Adrenal gland (tissue), 12 donors: ENCODE measurements around the gene NR2F6. TPM values are rescaled to one million over a fixed set of nuclear protein-coding genes. Genes with fewer than 3 reads are reported as not detected.
A peak's percentile ranks its signal among the peaks of the same experiment; 100 is the strongest.

ENCODE experiments used
- DNase-seq, 7 donors: peaks; one replicate each; pipeline ENCODE4 v3.0.0-alpha.2; 2019 to 2020
- H3K27ac ChIP-seq, 5 donors: fragments of 200-600 bp; sonication (generic) in 4 of 5; 1 replicate in 3 of 5; 2 replicates in 2 of 5; pipeline versions ENCODE4 v1.5.1 to v1.8.0; 2016 to 2020; ENCODE audit warnings: mild to moderate bottlenecking in 1 of 5
- H3K27me3 ChIP-seq: fragments of 200-600 bp; 2 replicates; pipeline ENCODE4 v1.8.0; 2021
- H3K36me3 ChIP-seq, 2 donors: fragments of 200-600 bp; replicated peaks in 1 of 2; 1 replicate in 1 of 2; 2 replicates in 1 of 2; pipeline versions ENCODE4 v1.5.1 to v1.8.0; 2018 to 2022
- H3K4me1 ChIP-seq, 2 donors: fragments of 200-600 bp; replicated peaks in 1 of 2; 1 replicate in 1 of 2; 2 replicates in 1 of 2; pipeline versions ENCODE4 v1.5.1 to v1.8.0; 2018 to 2021
- H3K4me3 ChIP-seq, 4 donors: fragments of 200-600 bp; sonication (generic) in 3 of 4; one replicate each; pipeline ENCODE4 v1.5.1; 2016 to 2018
- H3K9me3 ChIP-seq, 3 donors: fragments of 200-600 bp; sonication (generic) in 1 of 3; replicated peaks in 1 of 3; 1 replicate in 2 of 3; 2 replicates in 1 of 3; pipeline versions ENCODE4 v1.5.1 to v1.8.0; 2016 to 2021
- CTCF ChIP-seq, 6 experiments: fragments of 450-650 bp in 4 of 6; fragments of 200-600 bp in 2 of 6; sonication (generic) in 1 of 6; IDR thresholded peaks; 1 replicate in 5 of 6; 2 replicates in 1 of 6; pipeline versions ENCODE4 v1.5.1 to v1.8.0; 2016 to 2021; ENCODE audit warnings: antibody characterized with exemption in 6 of 6, mild to moderate bottlenecking in 2 of 6, moderate library complexity in 1 of 6
- POLR2A ChIP-seq, 2 donors: fragments of 450-650 bp; IDR thresholded peaks; one replicate each; pipeline ENCODE4 v1.6.1; 2017; ENCODE audit warnings: antibody characterized with exemption in 2 of 2, mild to moderate bottlenecking in 2 of 2, moderate library complexity in 1 of 2
- WGBS, 4 donors: extraction: QIAGEN DNeasy Blood & Tissue Kit in 2 of 4; methylation state at CpG; one replicate each; pipeline versions ENCODE4 v1.1.5 to v1.1.7; 2013 to 2017; 5-methylcytosine and 5-hydroxymethylcytosine counted together
- intact Hi-C, 2 donors: fragments of 100-400 bp; cut with DNase I; formaldehyde crosslinking; loops; one replicate each; pipeline versions ENCODE4 v1.14.1 to v1.15.0; 2022 to 2023
- polyA plus RNA-seq, 3 donors: library from polyadenylated mRNA; stranded (reverse); fragments of 200-250 nt in 2 of 3; fragments of 350-450 nt in 1 of 3; fragmentation: Illumina TruSeq in 1 of 3; extraction: RNeasy Lipid Tissue Mini Kit (QIAGEN cat#74804) in 1 of 3; gene quantifications; one replicate each; pipeline ENCODE4 v1.2.3, GENCODE V29; 2013 to 2014
- total RNA-seq, 9 donors: library from RNA; depleted of rRNA in 4 of 9; stranded (reverse); fragments of >200 nt in 4 of 9; fragments of 120-200 nt in 1 of 9; fragmentation: NEBNext Ultra II Directional in 1 of 9; extraction: Animal tissue kit (Norgen Biotek cat#: 25700) in 1 of 9; gene quantifications; one replicate each; pipeline versions ENCODE4 v1.1.0 to v1.2.4, GENCODE V29; 2013 to 2023
- donor health status: healthy with polysubstance abuse.
- donor health status: Bipolar disorder and iron deficiency.
- donor health status: DM: yes; HTN: yes; CAD: no.
- donor health status: DM: no; HTN: no; CAD: no.
- donor health status: DM: no; HTN: no; CAD: no.
- donor health status: DM: yes; HTN: yes; CAD: no.

The NR2F6 gene
- total and polyA plus RNA-seq, 12 donors: 6.6 to 140 (median 39.8) TPM

DNA sequence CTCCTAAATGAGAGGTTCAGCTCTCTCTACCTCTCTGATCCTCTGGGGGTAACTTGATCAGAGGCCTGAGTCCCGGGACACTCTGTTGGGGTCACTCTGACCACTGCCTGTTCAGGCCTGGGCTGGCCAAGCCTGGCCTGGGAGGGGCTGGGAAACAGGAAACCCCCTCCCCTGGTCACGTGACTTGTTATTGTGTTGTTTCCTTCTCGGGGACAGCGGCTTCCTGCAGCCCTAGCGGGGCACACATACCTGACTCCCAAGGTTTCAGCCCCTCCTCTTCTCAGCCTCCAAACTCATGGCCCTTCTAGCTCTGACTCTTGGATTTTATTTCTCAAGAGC is 18.9 kb upstream of the NR2F6 start, which contains the start of gene USHBP1:
Gene USHBP1, minus strand, starts transcription at position 105 of the 339 bp plus-strand sequence. CDS start 446 bp downstream, outside the sequence.
- peak in 5 of 7 donors; percentile 37 to 74 (median 43) for DNase-seq
- Histone ChIP-seq H3K36me3 (peaks cover 0 to 8% of the 10 kb centered on the region in 2 donors), H3K4me3 (peak within 1 kb of the TSS in 1 of 4 donors; percentile 44), H3K27ac (peak within 1 kb of the TSS in 2 of 5 donors; percentile 30 to 50), H3K4me1 (peaks cover 8 to 10% of the 10 kb centered on the region in 2 donors), H3K9me3 (peaks cover 0 to 1% (median 0%) of the 10 kb centered on the region in 3 donors), H3K27me3 (no peaks in the 10 kb centered on the region)
- 34 to 40% (median 37%) methylated on average over 1 to 5 of the region's 5 CpGs for WGBS, 4 donors
- TF ChIP-seq CTCF (IDR thresholded peaks at IDR 0.05) (no peak), POLR2A (IDR thresholded peaks at IDR 0.05) (peak in 1 of 2 donors; percentile 16)
- intact Hi-C loops: no loop called here

- WGBS, 4 donors: 68 to 80% (median 73%) methylated on average over 23 of the region's 23 CpGs
- intact Hi-C loops: no loop called here
- no peak for DNase-seq
- Histone ChIP-seq H3K36me3 (peaks cover 0 to 3% of the 10 kb centered on the region in 2 donors), H3K4me3 (peak overlapping the region in 1 of 4 donors; percentile 44), H3K27ac (peak overlapping the region in 2 of 5 donors; percentile 17 to 50), H3K27me3 (no peaks in the 10 kb centered on the region), H3K4me1 (peaks cover 8 to 10% of the 10 kb centered on the region in 2 donors), H3K9me3 (peaks cover 0 to 7% (median 0%) of the 10 kb centered on the region in 3 donors)
- TF ChIP-seq CTCF (IDR thresholded peaks at IDR 0.05) (no peak), POLR2A (IDR thresholded peaks at IDR 0.05) (no peak)
Measured at GRCh38 chr19:17263712-17264640, 18.3 kb upstream of the NR2F6 start.

DNA sequence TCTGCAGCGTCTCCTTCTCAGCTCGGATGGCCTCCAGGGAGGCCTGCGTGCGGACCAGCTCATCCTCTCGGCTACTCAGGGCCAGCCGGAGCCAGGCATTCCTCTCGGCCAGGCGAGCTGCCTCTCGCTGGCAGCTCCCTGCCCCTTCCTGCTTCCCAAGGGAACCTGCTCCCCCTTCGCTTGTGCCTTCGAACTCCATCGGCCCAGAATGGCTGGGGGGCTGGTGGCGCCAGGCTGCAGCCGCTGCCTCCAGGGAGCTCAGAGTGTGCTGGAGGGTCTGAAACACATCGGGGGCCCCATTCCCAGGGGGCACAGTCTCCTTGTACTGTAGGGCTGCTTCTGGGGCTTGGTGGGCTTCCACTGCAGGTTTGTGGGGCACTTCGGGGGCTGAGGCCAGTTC is 16.8 kb upstream of the NR2F6 start:
- TF ChIP-seq CTCF (IDR thresholded peaks at IDR 0.05) (no peak), POLR2A (IDR thresholded peaks at IDR 0.05) (no peak)
- Histone ChIP-seq H3K36me3 (no peaks in the 10 kb centered on the region), H3K27ac (no peak overlapping the region), H3K4me3 (no peak overlapping the region), H3K27me3 (no peaks in the 10 kb centered on the region), H3K9me3 (peaks cover 0 to 7% (median 0%) of the 10 kb centered on the region in 3 donors), H3K4me1 (peaks cover 0 to under 1% of the 10 kb centered on the region in 2 donors)
- 51 to 66% (median 60%) methylated on average over 4 to 16 of the region's 16 CpGs for WGBS, 4 donors
- intact Hi-C loops: no loop called here
- DNase-seq: no peak

GRCh38 chr19:17260842-17261325 is 15.2 kb upstream of the NR2F6 start:
- TF ChIP-seq POLR2A (IDR thresholded peaks at IDR 0.05) (no peak), CTCF (IDR thresholded peaks at IDR 0.05) (peak; percentile 68 to 86 (median 86))
- intact Hi-C loops: no loop called here
- Histone ChIP-seq H3K4me3 (no peak overlapping the region), H3K4me1 (no peaks in the 10 kb centered on the region), H3K27me3 (no peaks in the 10 kb centered on the region), H3K9me3 (peaks cover 0 to 7% (median 0%) of the 10 kb centered on the region in 3 donors), H3K36me3 (no peaks in the 10 kb centered on the region), H3K27ac (no peak overlapping the region)
- 16 to 26% (median 20%) methylated on average over 15 of the region's 15 CpGs for WGBS, 4 donors
- DNase-seq: peak; percentile 76 to 89 (median 81)
